HUES6 (cell line): Measurements from ENCODE around the gene GRWD1.

Source experiments
- H3K27ac ChIP-seq: 2 replicates; pipeline ENCODE4 v1.7.0; 2013; ENCODE audit warnings: low read depth, mild to moderate bottlenecking, low read length, inconsistent platforms
- H3K27me3 ChIP-seq: 2 replicates; pipeline ENCODE4 v1.6.1; 2013; ENCODE audit warnings: low read length; ENCODE audit not compliant: control insufficient read depth, insufficient read depth
- H3K36me3 ChIP-seq: 2 replicates; pipeline ENCODE4 v1.6.1; 2013; ENCODE audit warnings: low read length; ENCODE audit not compliant: control insufficient read depth, insufficient read depth
- H3K4me1 ChIP-seq: 2 replicates; pipeline ENCODE4 v1.6.1; 2013; ENCODE audit warnings: low read length; ENCODE audit not compliant: control insufficient read depth, insufficient read depth
- H3K4me3 ChIP-seq: 2 replicates; pipeline ENCODE4 v1.5.1; 2013; ENCODE audit warnings: low read depth, low read length
- H3K9ac ChIP-seq: one replicate; pipeline ENCODE4 v1.6.1; 2013; ENCODE audit warnings: mild to moderate bottlenecking, low read length
- H3K9me3 ChIP-seq: 2 replicates; pipeline ENCODE4 v1.6.1; 2013; ENCODE audit warnings: low read depth, low read length; ENCODE audit not compliant: control insufficient read depth, insufficient read depth

Gene GRWD1

GRCh38 chr19:48428670-48429069 is 17.1 kb upstream of the GRWD1 start:
- Histone ChIP-seq H3K9ac (no peak overlapping the region), H3K27me3 (no peaks in the 10 kb centered on the region), H3K36me3 (peaks cover 24% of the 10 kb centered on the region), H3K4me1 (peaks cover 6% of the 10 kb centered on the region; the same call in 1 of the 2 replicates), H3K27ac (no peak overlapping the region), H3K9me3 (no peaks in the 10 kb centered on the region), H3K4me3 (no peak overlapping the region)

- 0 out of 2 replicates have a peak, but pooled peaks cover 8% of the 10 kb centered on the region for H3K4me1 ChIP-seq
- H3K36me3 ChIP-seq = peaks cover 24% of the 10 kb centered on the region
- H3K9me3 ChIP-seq = no peaks in the 10 kb centered on the region
- H3K9ac ChIP-seq = no peak overlapping the region
- no peaks in the 10 kb centered on the region for H3K27me3 ChIP-seq
- no peak overlapping the region for H3K4me3 ChIP-seq
- H3K27ac ChIP-seq = no peak overlapping the region
Measured at GRCh38 chr19:48433337-48433736, 12.4 kb upstream of the GRWD1 start.

- H3K27me3 ChIP-seq = no peaks in the 10 kb centered on the region; the same call in 1 of the 2 replicates
- H3K4me1 ChIP-seq = 0 out of 2 replicates have a peak, but pooled peaks cover 8% of the 10 kb centered on the region
- H3K4me3 ChIP-seq = no peak overlapping the region
- H3K27ac ChIP-seq = no peak overlapping the region
- H3K36me3 ChIP-seq = peaks cover 17% of the 10 kb centered on the region
- no peaks in the 10 kb centered on the region for H3K9me3 ChIP-seq
- no peak overlapping the region for H3K9ac ChIP-seq
Measured at GRCh38 chr19:48436586-48436985, 9.2 kb upstream of the GRWD1 start.

- Histone ChIP-seq H3K4me3 (no peak overlapping the region), H3K27ac (no peak overlapping the region), H3K36me3 (peaks cover 16% of the 10 kb centered on the region; the same call in 1 of the 2 replicates), H3K4me1 (peaks cover 15% of the 10 kb centered on the region), H3K9me3 (no peaks in the 10 kb centered on the region), H3K27me3 (peaks cover 19% of the 10 kb centered on the region; the same call in 1 of the 2 replicates), H3K9ac (no peak overlapping the region)
Measured at GRCh38 chr19:48441360-48442050, 4.3 kb upstream of the GRWD1 start.

- Histone ChIP-seq H3K27me3 (peaks cover 19% of the 10 kb centered on the region; the same call in 1 of the 2 replicates), H3K4me1 (peaks cover 13% of the 10 kb centered on the region), H3K4me3 (no peak overlapping the region; the same call in 1 of the 2 replicates), H3K27ac (no peak overlapping the region), H3K36me3 (peaks cover 21% of the 10 kb centered on the region), H3K9ac (no peak overlapping the region), H3K9me3 (no peaks in the 10 kb centered on the region)
Measured at GRCh38 chr19:48442116-48443035, 3.4 kb upstream of the GRWD1 start.

GRCh38 chr19:48443256-48443655 is 2.5 kb upstream of the GRWD1 start:
- Histone ChIP-seq H3K4me1 (peaks cover 7% of the 10 kb centered on the region), H3K4me3 (peak overlapping the region; percentile 35; the same call in 1 of the 2 replicates), H3K9ac (no peak overlapping the region), H3K27ac (no peak overlapping the region), H3K36me3 (peaks cover 27% of the 10 kb centered on the region), H3K27me3 (peaks cover 19% of the 10 kb centered on the region; the same call in 1 of the 2 replicates), H3K9me3 (no peaks in the 10 kb centered on the region)

- no peak overlapping the region for H3K27ac ChIP-seq
- peaks cover 19% of the 10 kb centered on the region; the same call in 1 of the 2 replicates for H3K27me3 ChIP-seq
- peaks cover 7% of the 10 kb centered on the region for H3K4me1 ChIP-seq
- H3K9me3 ChIP-seq = no peaks in the 10 kb centered on the region
- peaks cover 32% of the 10 kb centered on the region for H3K36me3 ChIP-seq
- H3K4me3 ChIP-seq = peak overlapping the region; percentile 85; the same call in 1 of the 2 replicates
- H3K9ac ChIP-seq = no peak overlapping the region
Measured at GRCh38 chr19:48443731-48444128, 2.1 kb upstream of the GRWD1 start.

- Histone ChIP-seq H3K4me3 (peak overlapping the region; percentile 85; the same call in 1 of the 2 replicates), H3K4me1 (peaks cover 7% of the 10 kb centered on the region), H3K27me3 (peaks cover 19% of the 10 kb centered on the region; the same call in 1 of the 2 replicates), H3K9ac (no peak overlapping the region), H3K27ac (no peak overlapping the region), H3K9me3 (no peaks in the 10 kb centered on the region), H3K36me3 (peaks cover 36% of the 10 kb centered on the region)
Measured at GRCh38 chr19:48444129-48444935, 1.5 kb upstream of the GRWD1 start.

GRCh38 chr19:48444936-48445200 is 915 bp upstream of the GRWD1 start:
- peaks cover 19% of the 10 kb centered on the region; the same call in 1 of the 2 replicates for H3K27me3 ChIP-seq
- peak overlapping the region; percentile 85 for H3K4me3 ChIP-seq
- peaks cover 7% of the 10 kb centered on the region for H3K4me1 ChIP-seq
- H3K9ac ChIP-seq = no peak overlapping the region
- H3K9me3 ChIP-seq = no peaks in the 10 kb centered on the region
- H3K27ac ChIP-seq = no peak overlapping the region
- peaks cover 41% of the 10 kb centered on the region for H3K36me3 ChIP-seq

GRCh38 chr19:48445256-48445605 is 552 bp upstream of the GRWD1 start:
- Histone ChIP-seq H3K27ac (no peak overlapping the region), H3K4me1 (peaks cover 7% of the 10 kb centered on the region), H3K9ac (peak overlapping the region; percentile 94), H3K4me3 (peak overlapping the region; percentile 85), H3K9me3 (no peaks in the 10 kb centered on the region), H3K27me3 (peaks cover 19% of the 10 kb centered on the region; the same call in 1 of the 2 replicates), H3K36me3 (peaks cover 45% of the 10 kb centered on the region)
